SJCRH30 (cell line): ENCODE data around the gene OR52A5. TPM values are rescaled to one million over a fixed set of nuclear protein-coding genes. Genes with fewer than 3 reads are reported as not detected.

Source experiments
- DNase-seq, 2 experiments: peaks; one replicate each; pipeline ENCODE4 v3.0.0-alpha.2; 2015 to 2020
- H3K27ac ChIP-seq: fragments of 250-450 bp; sonication (Bioruptor Pico); 2 replicates; pipeline ENCODE4 v1.5.1; 2020; ENCODE audit warnings: mild to moderate bottlenecking, moderate library complexity
- H3K27me3 ChIP-seq: fragments of 250-450 bp; sonication (Bioruptor Pico); 2 replicates; pipeline ENCODE4 v1.5.1; 2020; ENCODE audit warnings: mild to moderate bottlenecking, moderate library complexity
- H3K36me3 ChIP-seq: fragments of 250-450 bp; sonication (Bioruptor Pico); 2 replicates; pipeline ENCODE4 v1.5.1; 2020; ENCODE audit warnings: mild to moderate bottlenecking, moderate library complexity
- H3K4me1 ChIP-seq: fragments of 250-450 bp; sonication (Bioruptor Pico); 2 replicates; pipeline ENCODE4 v1.5.1; 2020; ENCODE audit warnings: mild to moderate bottlenecking, moderate library complexity
- H3K4me3 ChIP-seq: fragments of 250-450 bp; sonication (Bioruptor Pico); 2 replicates; pipeline ENCODE4 v1.5.1; 2020; ENCODE audit warnings: mild to moderate bottlenecking, moderate library complexity
- H3K9me3 ChIP-seq: fragments of 250-450 bp; sonication (Bioruptor Pico); replicated peaks from 2 replicates; pipeline ENCODE4 v1.5.1; 2020; ENCODE audit warnings: mild to moderate bottlenecking, moderate library complexity
- total RNA-seq: library from RNA; depleted of rRNA; stranded (reverse); fragments of >200 nt; shearing (Covaris generic); gene quantifications from 2 replicates; pipeline ENCODE4 v1.2.3, GENCODE V29; 2014

The OR52A5 gene
- total RNA-seq, 1 experiment from 2014 or later = not detected

DNA sequence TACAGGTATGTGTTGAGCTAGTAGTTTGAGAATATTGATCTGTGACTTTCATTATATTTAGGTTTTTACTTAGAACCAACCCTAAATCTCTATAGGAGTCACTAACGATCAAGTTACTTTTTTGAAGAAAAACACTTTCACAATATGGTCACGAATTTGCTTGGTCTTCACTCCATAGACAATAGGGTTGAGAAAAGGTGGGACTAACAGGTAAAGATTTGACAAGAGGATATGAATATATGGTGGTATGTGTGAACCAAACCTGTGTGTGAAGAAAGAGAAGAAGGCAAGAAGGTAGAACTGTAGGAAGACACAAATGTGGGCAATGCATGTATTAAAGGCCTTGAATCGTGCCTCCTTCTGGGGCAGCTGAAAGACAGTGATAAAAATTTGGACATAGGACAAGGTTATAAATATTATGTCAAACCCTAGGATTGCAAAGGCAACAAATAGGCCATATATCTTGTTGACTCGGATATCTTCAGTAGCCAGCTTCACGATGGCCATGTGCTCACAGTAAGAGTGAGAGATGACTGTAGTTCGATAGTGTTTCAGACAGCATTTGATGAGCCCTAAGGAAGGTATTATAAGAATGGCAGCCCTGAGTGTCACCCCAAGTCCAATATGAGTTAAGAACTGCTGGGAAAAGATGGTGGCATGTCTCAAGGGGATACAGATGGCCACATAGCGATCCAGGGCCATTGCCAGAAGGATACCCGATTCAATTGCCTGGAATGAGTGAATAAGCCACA is 6.4 kb downstream of the OR52A5 start:
- H3K9me3 ChIP-seq = no peaks in the 10 kb centered on the region
- H3K36me3 ChIP-seq = no peaks in the 10 kb centered on the region
- no peaks in the 10 kb centered on the region for H3K4me1 ChIP-seq
- no peak for DNase-seq
- no peak overlapping the region for H3K27ac ChIP-seq
- no peaks in the 10 kb centered on the region for H3K27me3 ChIP-seq
- H3K4me3 ChIP-seq = no peak overlapping the region

DNA sequence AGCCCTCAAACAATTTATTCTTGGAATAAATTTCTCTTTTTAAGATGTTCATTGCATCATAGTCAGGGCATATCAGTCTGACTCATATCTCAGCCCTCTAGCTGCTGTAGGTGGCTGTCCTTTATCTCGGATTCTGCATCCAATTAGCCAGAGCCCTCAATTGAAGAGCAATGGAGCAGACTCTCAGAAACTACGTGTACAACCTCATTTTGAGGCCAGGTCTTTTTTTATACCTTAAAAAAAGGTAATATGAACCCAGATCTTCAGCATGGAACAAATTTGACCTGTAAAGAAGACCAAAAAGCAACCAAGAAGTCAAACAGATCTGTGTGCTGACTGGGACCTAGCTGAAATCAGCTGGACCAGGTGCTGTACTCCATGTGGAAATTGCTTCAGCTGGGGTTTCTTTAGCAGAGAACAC is 8.7 kb downstream of the OR52A5 start:
- Histone ChIP-seq H3K27me3 (no peaks in the 10 kb centered on the region), H3K4me1 (no peaks in the 10 kb centered on the region), H3K27ac (no peak overlapping the region), H3K4me3 (no peak overlapping the region), H3K36me3 (no peaks in the 10 kb centered on the region), H3K9me3 (no peaks in the 10 kb centered on the region)
- DNase-seq = no peak

DNA sequence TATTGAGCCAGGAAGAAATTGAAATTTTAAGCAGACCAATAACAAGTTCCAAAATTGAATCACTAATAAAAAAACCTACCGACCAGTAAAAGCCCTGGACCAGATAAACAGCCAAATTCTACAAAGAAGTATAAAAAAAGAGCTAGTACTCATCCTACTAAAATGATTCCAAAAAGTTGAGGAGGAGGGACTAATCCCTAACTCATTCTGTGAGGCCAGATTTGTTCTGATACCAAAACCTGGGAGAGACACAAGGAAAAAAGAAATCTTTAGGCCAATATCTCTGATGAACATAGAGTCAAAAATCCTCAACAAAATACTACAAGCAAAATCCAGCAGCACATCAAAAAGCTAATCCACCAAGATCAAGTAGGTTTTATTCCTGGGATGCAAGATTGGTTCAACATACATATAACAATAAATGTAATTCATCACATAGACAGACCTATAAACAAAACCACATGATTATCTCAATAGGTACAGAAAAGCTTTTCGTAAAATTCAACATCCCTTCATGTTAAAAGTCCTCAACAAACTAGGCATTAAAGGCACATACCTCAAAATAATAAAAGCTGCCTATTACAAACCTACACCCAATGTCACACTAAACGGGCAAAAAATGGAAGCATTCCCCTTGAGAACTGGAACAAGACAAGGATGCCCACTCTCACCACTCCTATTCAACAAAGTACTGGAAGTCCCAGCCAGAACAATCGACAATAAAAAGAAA is 13.1 kb downstream of the OR52A5 start:
- H3K9me3 ChIP-seq = no peaks in the 10 kb centered on the region
- DNase-seq = no peak
- no peak overlapping the region for H3K4me3 ChIP-seq
- H3K27ac ChIP-seq = no peak overlapping the region
- no peaks in the 10 kb centered on the region for H3K4me1 ChIP-seq
- no peaks in the 10 kb centered on the region for H3K27me3 ChIP-seq
- no peaks in the 10 kb centered on the region for H3K36me3 ChIP-seq

DNA sequence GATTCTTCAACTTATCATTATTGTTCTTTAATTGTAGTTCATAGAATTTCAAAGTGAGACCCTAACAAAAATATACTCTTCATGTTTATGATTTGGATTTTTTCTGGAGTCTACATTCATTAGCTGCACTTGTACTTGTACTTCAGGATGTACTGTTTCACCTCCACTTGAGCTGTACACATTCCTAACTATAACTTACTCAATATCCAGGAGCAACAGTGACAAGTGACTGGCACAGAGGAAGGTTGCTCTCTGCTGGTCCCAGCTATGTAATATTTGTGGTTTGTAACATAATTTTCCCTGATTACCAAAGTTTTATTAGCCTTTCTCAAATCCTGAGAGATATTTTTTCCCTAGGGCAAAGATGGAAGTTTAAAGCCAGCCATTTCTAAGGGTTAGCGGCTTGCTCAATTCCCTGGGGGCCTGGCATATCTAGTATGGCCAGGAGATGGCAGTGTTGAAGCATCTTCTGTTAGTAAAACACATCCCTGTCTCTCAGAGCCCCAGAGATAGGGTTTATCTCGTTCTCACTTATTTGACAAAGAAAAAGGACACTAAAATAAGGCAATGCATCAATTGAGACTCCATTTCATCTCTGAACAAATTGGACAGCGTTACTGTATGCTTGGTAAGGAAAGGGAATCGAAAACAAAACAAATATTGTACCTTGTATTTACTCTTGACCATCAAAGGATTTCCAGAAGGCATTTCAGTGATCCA is 14.2 kb downstream of the OR52A5 start:
- Histone ChIP-seq H3K9me3 (no peaks in the 10 kb centered on the region), H3K4me3 (no peak overlapping the region), H3K36me3 (no peaks in the 10 kb centered on the region), H3K27me3 (no peaks in the 10 kb centered on the region), H3K27ac (no peak overlapping the region), H3K4me1 (no peaks in the 10 kb centered on the region)
- peak; percentile 50 to 78 for DNase-seq

DNA sequence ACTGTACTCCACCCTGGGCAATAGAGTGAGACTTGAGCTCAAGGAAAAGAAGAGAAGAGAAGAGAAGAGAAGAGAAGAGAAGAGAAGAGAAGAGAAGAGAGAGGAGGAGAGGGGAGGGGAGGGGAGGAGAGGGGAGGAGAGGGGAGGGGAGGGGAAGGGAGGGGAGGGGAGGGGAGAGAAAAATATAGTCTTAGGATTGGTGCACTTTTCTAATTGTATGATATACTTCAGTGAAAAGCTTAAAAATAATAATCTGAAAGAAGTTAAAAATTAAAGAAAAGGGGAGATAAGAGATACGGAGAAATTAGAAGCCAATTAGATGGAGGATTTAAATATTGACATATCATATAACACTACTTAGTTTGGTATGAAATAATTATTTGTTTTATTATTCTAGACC is 19.3 kb downstream of the OR52A5 start:
- Histone ChIP-seq H3K27me3 (no peaks in the 10 kb centered on the region; the same call in 1 of the 2 replicates), H3K4me1 (no peaks in the 10 kb centered on the region), H3K36me3 (no peaks in the 10 kb centered on the region), H3K4me3 (no peak overlapping the region), H3K27ac (no peak overlapping the region), H3K9me3 (no peaks in the 10 kb centered on the region)
- no peak for DNase-seq

DNA sequence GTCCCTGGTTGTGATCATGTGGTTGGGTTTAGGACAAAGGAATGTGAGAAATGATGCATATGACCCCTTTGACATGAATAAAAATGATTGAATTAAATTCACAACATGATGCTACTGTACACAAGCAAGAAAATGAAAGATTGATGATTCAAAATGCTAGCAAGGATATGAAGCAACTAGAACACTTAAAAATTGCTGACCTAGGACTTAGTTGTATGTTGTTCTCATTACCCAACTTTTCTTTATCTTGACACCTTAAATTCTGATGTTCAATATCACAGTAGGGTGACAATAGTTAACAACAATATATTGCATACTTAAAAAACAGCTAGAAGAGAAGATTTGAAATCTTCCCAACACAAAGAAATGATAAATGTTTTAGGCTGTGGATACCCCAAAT is 20.6 kb downstream of the OR52A5 start:
- Histone ChIP-seq H3K4me3 (no peak overlapping the region), H3K27ac (no peak overlapping the region), H3K36me3 (no peaks in the 10 kb centered on the region), H3K27me3 (no peaks in the 10 kb centered on the region; the same call in 1 of the 2 replicates), H3K9me3 (no peaks in the 10 kb centered on the region), H3K4me1 (no peaks in the 10 kb centered on the region)
- DNase-seq = no peak

DNA sequence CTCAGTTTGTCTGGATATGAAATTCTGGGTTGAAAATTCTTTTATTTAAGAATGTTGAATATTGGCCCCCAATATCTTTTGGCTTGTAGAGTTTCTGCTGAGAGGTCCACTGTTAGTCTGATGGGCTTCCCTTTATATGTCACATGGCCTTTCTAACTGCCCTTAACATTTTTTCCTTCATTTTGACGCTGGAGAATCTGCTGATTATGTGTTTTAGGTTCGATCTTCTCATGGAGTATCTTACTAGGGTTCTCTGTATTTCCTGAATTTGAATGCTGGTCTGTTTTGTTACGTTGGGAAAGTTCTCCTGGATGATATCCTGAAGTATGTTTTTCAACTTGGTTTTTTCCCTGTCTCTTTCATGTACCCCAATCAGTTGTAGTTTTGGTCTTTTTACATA is 22.8 kb downstream of the OR52A5 start:
- Histone ChIP-seq H3K27me3 (no peaks in the 10 kb centered on the region; the same call in 1 of the 2 replicates), H3K4me1 (no peaks in the 10 kb centered on the region), H3K9me3 (no peaks in the 10 kb centered on the region), H3K36me3 (no peaks in the 10 kb centered on the region), H3K4me3 (no peak overlapping the region), H3K27ac (no peak overlapping the region)
- no peak for DNase-seq

DNA sequence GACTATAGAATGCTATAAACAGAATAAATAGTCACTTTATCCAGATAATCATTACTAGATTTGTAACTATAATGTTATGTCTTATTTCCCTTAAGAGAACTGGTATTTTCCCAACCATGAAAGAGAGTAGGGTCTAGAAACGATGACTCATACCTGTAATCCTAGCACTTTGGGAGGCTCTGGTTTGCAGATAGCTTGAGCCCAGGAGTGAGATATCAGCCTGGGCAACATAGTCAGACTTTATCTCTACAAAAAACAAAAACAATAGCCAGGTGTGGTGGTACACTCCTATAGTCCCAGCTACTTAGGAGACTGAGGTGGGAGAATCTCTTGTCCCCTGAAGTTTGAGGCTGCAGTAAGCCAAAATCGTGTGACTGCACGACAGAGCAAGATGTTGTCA is 30.9 kb downstream of the OR52A5 start:
- Histone ChIP-seq H3K27ac (no peak overlapping the region), H3K4me3 (no peak overlapping the region), H3K36me3 (no peaks in the 10 kb centered on the region), H3K9me3 (no peaks in the 10 kb centered on the region), H3K4me1 (no peaks in the 10 kb centered on the region), H3K27me3 (no peaks in the 10 kb centered on the region)
- no peak for DNase-seq

DNA sequence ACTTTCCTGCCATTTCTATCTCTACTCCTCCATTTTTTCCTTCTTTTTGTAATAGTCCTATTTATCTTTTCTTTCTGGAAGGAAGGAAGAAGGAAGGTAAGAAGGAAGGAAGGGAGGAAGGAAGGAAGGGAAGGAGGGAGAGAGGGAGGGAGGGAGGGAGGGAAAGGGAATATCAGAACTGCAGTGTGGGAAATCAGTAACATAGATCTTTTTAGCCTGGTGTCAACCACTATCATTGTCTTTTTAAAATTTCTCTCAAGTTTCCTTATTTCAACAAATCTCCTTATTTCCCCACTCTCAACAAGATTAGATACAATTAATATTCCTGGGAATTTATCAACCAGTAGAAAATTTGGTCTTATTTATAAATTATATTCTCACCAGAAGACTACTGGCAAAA is 35.1 kb downstream of the OR52A5 start:
- DNase-seq = no peak
- Histone ChIP-seq H3K36me3 (no peaks in the 10 kb centered on the region), H3K9me3 (no peaks in the 10 kb centered on the region), H3K4me3 (no peak overlapping the region), H3K4me1 (no peaks in the 10 kb centered on the region), H3K27me3 (no peaks in the 10 kb centered on the region), H3K27ac (no peak overlapping the region)

DNA sequence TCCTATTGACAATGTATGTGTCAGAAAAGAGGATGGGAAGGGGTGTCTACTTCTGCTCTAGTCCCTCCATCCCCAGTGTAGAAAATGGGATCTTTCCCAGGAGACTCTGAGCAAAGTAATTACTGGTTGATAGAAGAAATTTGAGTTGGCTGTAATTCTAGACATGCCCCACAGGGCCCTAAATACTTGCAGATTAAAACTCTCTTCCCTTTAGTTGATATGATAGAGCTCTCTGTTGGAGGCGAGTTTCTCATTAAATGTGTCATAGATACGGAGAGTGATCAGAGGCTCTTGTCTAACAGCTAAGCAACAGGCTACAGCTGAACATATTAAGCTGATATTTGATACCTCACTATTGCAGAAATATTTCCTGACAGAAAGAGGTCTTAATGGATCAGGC is 35.9 kb downstream of the OR52A5 start:
- no peaks in the 10 kb centered on the region for H3K36me3 ChIP-seq
- no peaks in the 10 kb centered on the region for H3K27me3 ChIP-seq
- no peak overlapping the region for H3K4me3 ChIP-seq
- peak in 1 of 2 experiments; percentile 4 for DNase-seq
- no peaks in the 10 kb centered on the region for H3K9me3 ChIP-seq
- H3K4me1 ChIP-seq = no peaks in the 10 kb centered on the region
- no peak overlapping the region for H3K27ac ChIP-seq

DNA sequence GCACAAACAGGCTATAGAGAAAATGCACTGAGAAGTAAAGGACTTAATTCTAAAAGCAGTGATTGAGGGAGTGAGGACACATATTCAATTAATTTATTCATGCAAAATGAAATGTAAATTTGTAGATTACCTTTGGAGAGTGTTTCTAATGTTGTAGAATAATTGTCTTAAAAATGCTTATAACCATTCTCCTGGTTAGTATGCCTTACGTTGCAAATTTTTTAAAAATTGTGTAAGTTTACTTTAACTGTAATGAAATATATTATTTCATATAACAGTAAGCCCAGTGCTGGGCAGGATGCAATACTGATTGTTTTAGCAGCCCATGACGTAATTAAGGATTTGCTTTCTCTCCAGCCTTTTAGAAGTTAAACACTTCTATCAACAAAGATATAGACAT is 42.1 kb downstream of the OR52A5 start:
- Histone ChIP-seq H3K27ac (no peak overlapping the region), H3K27me3 (no peaks in the 10 kb centered on the region), H3K4me3 (no peak overlapping the region), H3K9me3 (no peaks in the 10 kb centered on the region), H3K36me3 (no peaks in the 10 kb centered on the region), H3K4me1 (no peaks in the 10 kb centered on the region)
- DNase-seq = no peak

DNA sequence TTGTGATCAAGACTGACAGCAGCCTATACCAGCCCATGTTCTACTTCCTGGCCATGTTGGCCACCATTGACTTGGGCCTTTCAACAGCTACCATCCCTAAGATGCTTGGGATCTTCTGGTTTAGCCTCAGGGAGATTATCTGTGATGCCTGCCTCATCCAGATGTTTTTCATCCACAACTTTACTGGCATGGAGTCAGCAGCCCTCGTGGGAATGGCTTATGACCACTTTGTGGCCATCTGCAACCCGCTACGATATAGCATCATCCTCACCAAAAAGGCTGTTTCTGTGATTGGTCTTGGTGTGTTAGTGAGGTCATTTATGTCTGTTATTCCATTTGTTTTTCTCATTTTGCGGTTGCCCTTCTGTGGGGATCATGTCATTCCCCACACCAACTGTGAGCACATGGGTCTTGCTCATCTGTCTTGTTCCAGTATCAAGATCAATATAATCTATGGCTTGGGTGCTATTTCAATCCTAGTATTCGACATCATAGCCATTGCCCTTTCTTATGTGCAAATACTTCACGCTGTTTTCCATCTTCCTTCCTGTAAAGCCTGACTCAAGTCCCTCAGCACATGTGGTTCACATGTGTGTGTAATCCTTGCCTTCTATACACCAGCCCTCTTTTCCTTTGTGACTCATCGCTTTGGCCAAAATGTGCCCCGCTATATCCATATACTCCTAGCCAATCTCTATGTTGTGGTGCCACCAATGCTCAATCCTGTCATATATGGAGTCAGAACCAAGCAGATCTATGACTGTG is 45.2 kb downstream of the OR52A5 start:
- Histone ChIP-seq H3K36me3 (no peaks in the 10 kb centered on the region), H3K4me1 (no peaks in the 10 kb centered on the region), H3K9me3 (no peaks in the 10 kb centered on the region), H3K27ac (no peak overlapping the region), H3K4me3 (no peak overlapping the region), H3K27me3 (no peaks in the 10 kb centered on the region)
- no peak for DNase-seq

DNA sequence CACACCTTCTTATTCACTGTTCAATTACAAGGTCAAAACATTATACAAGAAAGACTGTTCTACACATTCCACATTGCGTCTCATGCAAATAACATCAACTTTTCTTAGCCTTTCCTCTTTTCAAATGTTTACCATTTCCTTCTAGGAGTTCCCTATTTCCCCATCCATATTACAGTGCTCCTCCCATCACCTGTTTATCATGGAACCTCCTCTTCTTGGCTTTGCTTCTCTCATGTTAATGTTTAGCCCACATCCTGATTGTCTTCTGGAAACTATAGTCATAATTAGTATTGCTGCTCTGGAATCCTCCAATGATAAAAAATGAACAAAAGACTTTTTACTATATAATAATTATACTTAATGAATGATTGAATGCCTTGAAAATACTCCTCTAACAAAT is 47.5 kb downstream of the OR52A5 start:
- H3K9me3 ChIP-seq = no peaks in the 10 kb centered on the region
- no peaks in the 10 kb centered on the region for H3K36me3 ChIP-seq
- no peak overlapping the region for H3K4me3 ChIP-seq
- no peaks in the 10 kb centered on the region for H3K27me3 ChIP-seq
- H3K27ac ChIP-seq = no peak overlapping the region
- no peaks in the 10 kb centered on the region for H3K4me1 ChIP-seq
- no peak for DNase-seq

DNA sequence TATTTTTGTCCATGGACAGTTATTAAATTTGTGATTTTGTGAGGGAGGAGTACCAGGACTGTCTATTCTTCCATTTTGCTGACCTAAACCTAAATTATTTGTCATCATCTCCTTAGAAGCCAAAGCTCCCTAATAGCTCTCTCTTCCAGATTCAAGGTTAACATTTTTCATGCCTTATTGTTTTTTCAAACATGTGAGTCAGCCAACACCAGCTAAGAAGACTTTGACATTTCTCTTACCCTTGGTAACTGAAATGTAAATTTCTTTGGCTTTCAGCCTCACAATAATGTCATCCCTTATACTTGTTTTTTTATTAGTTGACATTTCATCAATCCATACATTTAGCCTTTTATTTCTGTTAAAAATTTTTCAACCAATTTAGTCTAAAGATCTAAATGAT is 49.6 kb downstream of the OR52A5 start:
- Histone ChIP-seq H3K4me3 (no peak overlapping the region), H3K4me1 (no peaks in the 10 kb centered on the region), H3K27me3 (no peaks in the 10 kb centered on the region), H3K27ac (no peak overlapping the region), H3K9me3 (no peaks in the 10 kb centered on the region), H3K36me3 (no peaks in the 10 kb centered on the region)
- no peak for DNase-seq

DNA sequence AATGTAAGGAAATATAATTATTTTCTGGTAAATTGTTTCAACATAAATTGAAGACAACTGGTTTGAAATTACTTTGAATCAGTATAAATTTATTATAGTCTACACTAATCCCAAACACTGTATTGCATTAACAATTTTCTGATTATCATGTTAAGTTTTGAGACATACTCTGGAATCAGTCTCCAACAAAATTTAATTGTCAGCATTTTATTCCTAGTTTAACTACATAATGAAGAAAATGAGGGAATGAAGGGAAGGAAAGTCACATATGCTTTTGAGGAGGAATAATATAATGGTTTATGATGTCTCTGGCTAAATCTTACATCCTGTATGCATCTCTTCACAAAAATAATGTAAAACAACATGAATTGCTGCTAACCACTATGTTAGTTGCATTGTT is 54.6 kb downstream of the OR52A5 start:
- H3K36me3 ChIP-seq = no peaks in the 10 kb centered on the region
- H3K4me1 ChIP-seq = no peaks in the 10 kb centered on the region
- no peaks in the 10 kb centered on the region for H3K27me3 ChIP-seq
- H3K27ac ChIP-seq = no peak overlapping the region
- DNase-seq = no peak
- no peaks in the 10 kb centered on the region for H3K9me3 ChIP-seq
- H3K4me3 ChIP-seq = no peak overlapping the region
